GM19238 (cell line): ENCODE measurements around the gene MUC20.
"Not testable (repeated sequence)": the region's sequence is repeated elsewhere in the genome, so short reads cannot be mapped to it uniquely, and the experiment has no call there.

ENCODE experiments used
- DNase-seq: peaks from one replicate; pipeline ENCODE4 v3.0.0; 2011; ENCODE audit warnings: low spot score; ENCODE audit not compliant: insufficient read length

Gene MUC20

GRCh38 chr3:195770841-195771645, 50.3 kb downstream of the MUC20 start:
- not testable (repeated sequence) for DNase-seq

- no peak for DNase-seq
Observed at GRCh38 chr3:195771646-195772300, 51.0 kb downstream of the MUC20 start.

- no peak for DNase-seq
Observed at GRCh38 chr3:195773956-195774537, 53.3 kb downstream of the MUC20 start.

GRCh38 chr3:195774917-195775316, 54.1 kb downstream of the MUC20 start:
- no peak for DNase-seq

DNA sequence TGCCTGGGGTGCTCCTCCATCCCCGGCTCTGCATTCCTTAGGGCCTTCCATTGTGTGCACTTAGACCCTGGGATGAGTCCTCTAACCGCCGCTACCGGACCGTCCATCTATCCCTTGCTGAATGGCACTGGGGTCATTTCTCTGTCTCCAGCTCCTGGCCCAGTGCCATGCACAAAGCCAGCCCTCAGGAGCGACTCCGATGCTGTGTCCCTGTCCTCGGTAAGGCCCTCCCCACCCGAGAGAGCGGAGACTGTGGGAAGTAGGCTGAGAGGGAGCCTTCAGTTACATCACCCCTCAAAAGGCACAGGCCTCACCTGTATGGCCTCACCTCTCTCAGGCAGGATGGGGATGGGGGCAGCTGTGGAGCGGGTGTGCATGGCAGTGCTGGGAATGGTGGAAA, 57.2 kb downstream of the MUC20 start:
- no peak for DNase-seq

- DNase-seq, result not testable (repeated sequence)
Observed at GRCh38 chr3:195781236-195781635, 60.5 kb downstream of the MUC20 start.
